Duodenal mucosa (tissue), 2 donors: Measurements from ENCODE around the gene CCDC13.

Experiments used
- H3K27ac ChIP-seq: one replicate; pipeline ENCODE4 v1.7.0; 2013; ENCODE audit warnings: low read depth, low read length
- H3K27me3 ChIP-seq, 2 donors: one replicate each; pipeline ENCODE4 v1.7.0; 2013; ENCODE audit warnings: low read length in 2 of 2, control low read depth in 1 of 2; ENCODE audit not compliant: insufficient read depth in 2 of 2, control insufficient read depth in 1 of 2
- H3K36me3 ChIP-seq, 2 donors: one replicate each; pipeline ENCODE4 v1.7.0; 2013; ENCODE audit warnings: low read length in 2 of 2, control low read depth in 1 of 2; ENCODE audit not compliant: insufficient read depth in 2 of 2, control insufficient read depth in 1 of 2
- H3K4me1 ChIP-seq, 2 donors: one replicate each; pipeline ENCODE4 v1.7.0; 2013; ENCODE audit warnings: low read length in 2 of 2, control low read depth in 1 of 2; ENCODE audit not compliant: insufficient read depth in 2 of 2, control insufficient read depth in 1 of 2
- H3K4me3 ChIP-seq, 2 donors: one replicate each; pipeline ENCODE4 v1.7.0; 2013; ENCODE audit warnings: low read length in 2 of 2, low read depth in 1 of 2
- H3K9ac ChIP-seq, 2 donors: one replicate each; pipeline ENCODE4 v1.7.0; 2013; ENCODE audit warnings: low read length in 2 of 2, low read depth in 1 of 2
- H3K9me3 ChIP-seq, 2 donors: one replicate each; pipeline ENCODE4 v1.7.0; 2013; ENCODE audit warnings: low read length in 2 of 2, control low read depth in 1 of 2; ENCODE audit not compliant: control insufficient read depth in 1 of 2

CCDC13 gene

DNA sequence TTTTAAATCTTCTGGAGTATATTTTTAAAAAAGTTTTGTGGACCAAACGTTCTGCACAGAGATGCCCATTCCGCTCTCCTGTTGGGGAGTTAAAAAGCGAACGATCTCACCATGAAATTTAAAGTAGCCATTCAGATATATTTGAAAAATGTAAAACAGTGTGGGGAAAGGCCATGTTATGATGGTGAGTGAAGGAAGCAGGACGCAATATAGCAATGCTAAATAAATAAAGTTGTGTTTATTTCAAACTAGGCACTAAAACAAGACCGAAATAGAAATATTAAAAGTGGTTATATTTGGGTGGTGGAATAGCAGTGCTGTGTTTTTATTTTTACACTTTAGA lies 327 bp upstream of the CCDC13 start:
- H3K9ac ChIP-seq: peak overlapping the region in 1 of 2 donors; percentile 51
- peak overlapping the region; percentile 58 for H3K27ac ChIP-seq
- peak overlapping the region; percentile 70 to 74 for H3K4me3 ChIP-seq
- no peaks in the 10 kb centered on the region for H3K36me3 ChIP-seq
- peaks cover 4 to 10% of the 10 kb centered on the region in 2 donors for H3K4me1 ChIP-seq
- H3K27me3 ChIP-seq: no peaks in the 10 kb centered on the region
- H3K9me3 ChIP-seq: no peaks in the 10 kb centered on the region

- H3K4me3 ChIP-seq: no peak overlapping the region
- H3K27me3 ChIP-seq: no peaks in the 10 kb centered on the region
- no peak overlapping the region for H3K27ac ChIP-seq
- peaks cover 4 to 10% of the 10 kb centered on the region in 2 donors for H3K4me1 ChIP-seq
- H3K36me3 ChIP-seq: no peaks in the 10 kb centered on the region
- no peaks in the 10 kb centered on the region for H3K9me3 ChIP-seq
- H3K9ac ChIP-seq: no peak overlapping the region
Measured at GRCh38 chr3:42771271-42771670, 1.8 kb downstream of the CCDC13 start.

DNA sequence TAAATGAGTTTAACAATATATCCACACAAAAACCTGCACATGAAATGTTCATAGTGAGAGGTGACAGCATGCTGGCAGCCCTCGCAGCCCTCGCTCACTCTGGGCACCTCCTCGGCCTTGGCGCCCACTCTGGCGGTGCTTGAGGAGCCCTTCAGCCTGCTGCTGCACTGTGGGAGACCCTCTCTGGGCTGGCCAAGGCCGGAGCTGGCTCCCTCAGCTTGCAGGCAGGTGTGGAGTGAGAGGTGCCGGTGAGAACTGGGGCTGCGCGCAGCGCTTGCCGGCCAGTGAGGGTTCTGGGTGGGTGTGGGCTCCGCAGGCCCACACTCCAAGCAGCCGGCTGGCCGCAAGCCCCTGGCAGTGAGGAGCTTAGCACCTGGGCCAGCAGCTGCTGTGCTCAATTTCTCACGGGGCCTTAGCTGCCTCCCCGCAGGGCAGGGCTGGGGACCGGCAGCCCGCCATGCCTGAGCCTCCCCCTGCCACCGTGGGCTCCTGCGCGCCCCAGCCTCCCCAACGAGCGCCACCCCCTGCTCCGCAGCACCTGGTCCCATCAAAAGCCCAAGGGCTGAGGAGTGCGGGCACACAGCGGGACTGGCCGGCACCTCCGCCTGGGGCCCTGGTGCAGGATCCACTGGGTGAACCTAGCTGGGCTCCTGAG lies 3.4 kb downstream of the CCDC13 start:
- no peak overlapping the region for H3K4me3 ChIP-seq
- peaks cover 4 to 10% of the 10 kb centered on the region in 2 donors for H3K4me1 ChIP-seq
- no peak overlapping the region for H3K9ac ChIP-seq
- H3K27me3 ChIP-seq: no peaks in the 10 kb centered on the region
- H3K9me3 ChIP-seq: no peaks in the 10 kb centered on the region
- no peak overlapping the region for H3K27ac ChIP-seq
- H3K36me3 ChIP-seq: no peaks in the 10 kb centered on the region

DNA sequence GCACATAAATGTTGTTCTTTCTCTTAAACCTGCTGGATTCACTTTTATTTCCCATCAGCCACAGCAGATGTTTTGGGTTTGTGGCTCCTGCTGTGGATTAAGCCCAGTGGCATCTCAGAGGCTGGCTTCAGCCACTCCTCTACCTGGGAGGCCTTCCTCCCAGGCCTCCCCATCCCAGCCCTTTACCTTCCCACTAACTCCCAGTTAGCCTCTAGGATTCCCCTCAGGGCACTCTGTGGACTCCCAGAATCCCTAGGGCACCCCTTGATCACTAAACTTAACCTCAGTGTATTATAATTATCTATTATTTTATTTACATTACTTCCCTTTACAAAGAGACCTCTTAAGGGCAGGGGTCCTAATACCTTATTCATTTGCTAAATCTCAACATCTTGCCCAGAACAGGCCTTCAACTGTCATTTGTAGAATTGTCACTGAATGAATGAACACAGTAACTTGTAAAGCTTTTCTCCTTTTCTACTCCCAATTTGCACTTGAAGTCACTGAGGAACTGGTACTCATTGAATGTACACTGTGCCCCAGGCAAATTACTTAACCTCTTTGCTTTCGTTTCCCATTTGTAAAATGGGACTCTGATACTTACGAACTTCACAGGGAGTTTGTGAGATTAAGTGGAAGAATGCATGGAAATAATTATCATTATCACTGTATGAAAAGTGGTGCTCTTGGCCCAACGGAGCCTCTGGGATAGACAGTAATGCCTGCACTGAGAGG lies 8.3 kb downstream of the CCDC13 start:
- H3K27me3 ChIP-seq: no peaks in the 10 kb centered on the region

DNA sequence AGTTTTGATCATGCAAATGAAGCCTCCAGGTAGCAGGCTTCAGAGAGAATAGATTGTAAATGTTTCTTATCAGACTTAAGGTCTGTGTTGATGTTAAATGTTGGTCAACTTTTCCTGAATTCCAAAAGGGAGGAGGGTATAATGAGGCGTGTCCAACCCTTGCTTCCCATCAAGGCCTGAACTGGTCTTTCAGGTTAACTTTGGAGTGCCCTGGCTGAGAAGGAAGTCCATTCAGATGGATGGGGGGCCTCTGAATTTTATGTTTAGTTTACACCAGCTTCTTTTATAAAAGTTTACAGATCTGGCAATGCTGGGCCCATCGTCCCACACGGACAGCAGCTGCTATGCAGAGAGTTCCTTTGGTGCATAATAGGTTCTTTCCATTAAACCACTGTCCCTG lies 8.9 kb downstream of the CCDC13 start:
- no peaks in the 10 kb centered on the region for H3K27me3 ChIP-seq
- no peak overlapping the region for H3K27ac ChIP-seq
- no peak overlapping the region for H3K9ac ChIP-seq
- H3K4me3 ChIP-seq: no peak overlapping the region
- no peaks in the 10 kb centered on the region for H3K9me3 ChIP-seq
- no peaks in the 10 kb centered on the region for H3K36me3 ChIP-seq
- H3K4me1 ChIP-seq: peaks cover 0 to 7% of the 10 kb centered on the region in 2 donors

More for the DNA sequence above, 8.3 kb downstream of the CCDC13 start:
- no peak overlapping the region for H3K4me3 ChIP-seq
- H3K9me3 ChIP-seq: no peaks in the 10 kb centered on the region
- no peaks in the 10 kb centered on the region for H3K36me3 ChIP-seq
- H3K27ac ChIP-seq: no peak overlapping the region
- H3K9ac ChIP-seq: no peak overlapping the region
- H3K4me1 ChIP-seq: peaks cover 0 to 7% of the 10 kb centered on the region in 2 donors

GRCh38 chr3:42763021-42763420 lies 10.0 kb downstream of the CCDC13 start:
- H3K9ac ChIP-seq: no peak overlapping the region
- H3K4me1 ChIP-seq: peaks cover 0 to 7% of the 10 kb centered on the region in 2 donors
- H3K27ac ChIP-seq: no peak overlapping the region
- H3K4me3 ChIP-seq: no peak overlapping the region
- no peaks in the 10 kb centered on the region for H3K36me3 ChIP-seq
- no peaks in the 10 kb centered on the region for H3K9me3 ChIP-seq
- H3K27me3 ChIP-seq: no peaks in the 10 kb centered on the region

- Histone ChIP-seq H3K4me1 (peaks cover 0 to 7% of the 10 kb centered on the region in 2 donors), H3K9me3 (no peaks in the 10 kb centered on the region), H3K27me3 (no peaks in the 10 kb centered on the region), H3K27ac (no peak overlapping the region), H3K4me3 (no peak overlapping the region), H3K9ac (no peak overlapping the region), H3K36me3 (no peaks in the 10 kb centered on the region)
Measured at GRCh38 chr3:42762046-42762724, 10.9 kb downstream of the CCDC13 start.

- H3K9me3 ChIP-seq: no peaks in the 10 kb centered on the region
- no peak overlapping the region for H3K27ac ChIP-seq
- H3K4me3 ChIP-seq: no peak overlapping the region
- H3K27me3 ChIP-seq: no peaks in the 10 kb centered on the region
- H3K4me1 ChIP-seq: peaks cover 4 to 23% of the 10 kb centered on the region in 2 donors
- H3K36me3 ChIP-seq: no peaks in the 10 kb centered on the region
- H3K9ac ChIP-seq: no peak overlapping the region
Measured at GRCh38 chr3:42758126-42758525, 14.9 kb downstream of the CCDC13 start.

- Histone ChIP-seq H3K4me3 (no peak overlapping the region), H3K4me1 (peaks cover 4 to 16% of the 10 kb centered on the region in 2 donors), H3K27me3 (no peaks in the 10 kb centered on the region), H3K9ac (no peak overlapping the region), H3K36me3 (no peaks in the 10 kb centered on the region), H3K9me3 (no peaks in the 10 kb centered on the region), H3K27ac (no peak overlapping the region)
Measured at GRCh38 chr3:42756681-42757213, 16.3 kb downstream of the CCDC13 start.
